Measurements from ENCODE around the gene PEF1. TPM values are rescaled to one million over a fixed set of nuclear protein-coding genes. Genes with fewer than 3 reads are reported as not detected.

PEF1 gene
- polyA plus RNA-seq, 1 donor (not counting 4 experiments of a cell fraction or from before 2014, with no cell fraction given) = 72.2 TPM

DNA sequence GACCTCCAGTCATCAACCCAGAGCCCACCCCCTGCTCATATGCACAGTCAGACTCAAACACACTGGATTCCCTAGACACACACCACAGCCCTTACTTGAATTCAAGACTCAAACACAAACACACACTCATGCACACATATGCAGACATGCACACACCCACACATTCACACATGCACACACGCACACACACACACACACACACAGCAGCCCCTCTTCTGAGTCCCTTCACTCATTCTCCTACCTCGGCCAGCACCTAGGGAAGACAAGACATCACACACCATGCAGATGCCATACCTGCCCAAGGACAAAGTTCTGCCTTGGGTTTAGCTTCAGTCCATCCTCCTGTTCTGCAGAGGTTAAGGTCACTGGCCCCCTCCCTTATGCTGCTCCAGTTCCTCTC, 28.7 kb downstream of the PEF1 start:
- DNase-seq (ENCODE audit: low read depth, low spot score) (no peak), FAIRE-seq (no peak)
- Histone ChIP-seq H2AFZ (ENCODE audit: control insufficient read depth, low read length) (no peak overlapping the region), H3K36me3 (ENCODE audit: control insufficient read depth in 2 of 2, extremely low read depth in 1 of 2, insufficient read depth in 2 of 2, low read length in 2 of 2) (no peaks in the 10 kb centered on the region), H4K20me1 (ENCODE audit: control insufficient read depth, extremely low read depth, insufficient read depth, low read length) (no peaks in the 10 kb centered on the region), H3K9me1 (ENCODE audit: control insufficient read depth, extremely low read depth, insufficient read depth, low read length) (no peaks in the 10 kb centered on the region), H3K27ac (ENCODE audit: control insufficient read depth, insufficient read depth, low read length) (no peak overlapping the region), H3K4me1 (ENCODE audit: control insufficient read depth, extremely low read depth, insufficient read depth, low read length) (no peaks in the 10 kb centered on the region), H3K4me2 (ENCODE audit: control insufficient read depth, extremely low read depth, insufficient read depth, low read depth, low read length) (no peak overlapping the region), H3K9me3 (ENCODE audit: control insufficient read depth, low read depth, low read length) (no peaks in the 10 kb centered on the region), H3K27me3 (ENCODE audit: control insufficient read depth, extremely low read depth, insufficient read depth, low read length) (peaks cover 24% of the 10 kb centered on the region), H3K9ac (ENCODE audit: control insufficient read depth, extremely low read depth, insufficient read depth, low read length) (no peak overlapping the region), H3K79me2 (ENCODE audit: control insufficient read depth, insufficient read depth, low read length) (no peaks in the 10 kb centered on the region), H3K4me3 (ENCODE audit: control insufficient read depth in 2 of 3, extremely low read depth in 1 of 3, insufficient read depth in 2 of 3, low read depth in 1 of 3, low read length in 3 of 3) (no peak overlapping the region)
- dilution Hi-C loops (cut with MboI; ENCODE audit: extremely low pct_ligation_motif_present, low sequenced_read_pairs) = no loop called here
- TF ChIP-seq EZH2 (IDR thresholded peaks at IDR 0.05; ENCODE audit: low read length) = no peak
- TF ChIP-seq, protein P1, sequence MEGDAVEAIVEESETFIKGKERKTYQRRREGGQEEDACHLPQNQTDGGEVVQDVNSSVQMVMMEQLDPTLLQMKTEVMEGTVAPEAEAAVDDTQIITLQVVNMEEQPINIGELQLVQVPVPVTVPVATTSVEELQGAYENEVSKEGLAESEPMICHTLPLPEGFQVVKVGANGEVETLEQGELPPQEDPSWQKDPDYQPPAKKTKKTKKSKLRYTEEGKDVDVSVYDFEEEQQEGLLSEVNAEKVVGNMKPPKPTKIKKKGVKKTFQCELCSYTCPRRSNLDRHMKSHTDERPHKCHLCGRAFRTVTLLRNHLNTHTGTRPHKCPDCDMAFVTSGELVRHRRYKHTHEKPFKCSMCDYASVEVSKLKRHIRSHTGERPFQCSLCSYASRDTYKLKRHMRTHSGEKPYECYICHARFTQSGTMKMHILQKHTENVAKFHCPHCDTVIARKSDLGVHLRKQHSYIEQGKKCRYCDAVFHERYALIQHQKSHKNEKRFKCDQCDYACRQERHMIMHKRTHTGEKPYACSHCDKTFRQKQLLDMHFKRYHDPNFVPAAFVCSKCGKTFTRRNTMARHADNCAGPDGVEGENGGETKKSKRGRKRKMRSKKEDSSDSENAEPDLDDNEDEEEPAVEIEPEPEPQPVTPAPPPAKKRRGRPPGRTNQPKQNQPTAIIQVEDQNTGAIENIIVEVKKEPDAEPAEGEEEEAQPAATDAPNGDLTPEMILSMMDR (optimal IDR thresholded peaks at IDR 0.05 in 1 of 3, IDR thresholded peaks at IDR 0.05 in 1 of 3, conservative IDR thresholded peaks at IDR 0.05 in 1 of 3; ENCODE audit: extremely low read depth in 1 of 3, insufficient read depth in 2 of 3, low read length in 3 of 3) = no peak

DNA sequence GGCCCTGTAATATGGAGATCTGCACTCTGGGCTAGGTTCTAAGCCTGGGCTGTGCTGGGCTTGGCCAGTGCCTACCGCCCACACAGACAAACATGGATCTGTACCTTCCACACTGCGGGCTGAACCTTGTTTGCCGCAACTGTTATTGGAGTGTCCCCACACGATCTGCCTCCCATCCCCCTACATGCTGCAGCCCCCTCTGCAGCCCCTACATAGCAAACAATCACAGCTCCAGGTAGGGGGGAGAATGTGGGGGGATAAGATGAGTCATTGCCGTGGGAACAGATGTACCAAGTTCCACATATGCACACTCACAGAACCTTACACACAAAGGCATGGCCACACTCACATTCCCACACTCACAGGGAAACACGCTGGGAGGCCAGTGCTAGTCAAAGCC, 29.3 kb downstream of the PEF1 start:
- FAIRE-seq (no peak), DNase-seq (ENCODE audit: low read depth, low spot score) (no peak)
- H3K9ac ChIP-seq (ENCODE audit: control insufficient read depth, extremely low read depth, insufficient read depth, low read length) = no peak overlapping the region
- H3K9me1 ChIP-seq (ENCODE audit: control insufficient read depth, extremely low read depth, insufficient read depth, low read length) = no peaks in the 10 kb centered on the region
- no peak for TF ChIP-seq EZH2 (IDR thresholded peaks at IDR 0.05; ENCODE audit: low read length)
- TF ChIP-seq, protein P1 (optimal IDR thresholded peaks at IDR 0.05 in 1 of 3, IDR thresholded peaks at IDR 0.05 in 1 of 3, conservative IDR thresholded peaks at IDR 0.05 in 1 of 3; ENCODE audit: extremely low read depth in 1 of 3, insufficient read depth in 2 of 3, low read length in 3 of 3) = no peak
- H3K4me1 ChIP-seq (ENCODE audit: control insufficient read depth, extremely low read depth, insufficient read depth, low read length) = no peaks in the 10 kb centered on the region
- no peaks in the 10 kb centered on the region for H3K79me2 ChIP-seq (ENCODE audit: control insufficient read depth, insufficient read depth, low read length)
- H3K4me2 ChIP-seq (ENCODE audit: control insufficient read depth, extremely low read depth, insufficient read depth, low read depth, low read length) = no peak overlapping the region
- no peak overlapping the region for H3K4me3 ChIP-seq (ENCODE audit: control insufficient read depth in 2 of 3, extremely low read depth in 1 of 3, insufficient read depth in 2 of 3, low read depth in 1 of 3, low read length in 3 of 3)
- H4K20me1 ChIP-seq (ENCODE audit: control insufficient read depth, extremely low read depth, insufficient read depth, low read length) = no peaks in the 10 kb centered on the region
- peaks cover 24% of the 10 kb centered on the region for H3K27me3 ChIP-seq (ENCODE audit: control insufficient read depth, extremely low read depth, insufficient read depth, low read length)
- no peak overlapping the region for H2AFZ ChIP-seq (ENCODE audit: control insufficient read depth, low read length)
- no peaks in the 10 kb centered on the region for H3K9me3 ChIP-seq (ENCODE audit: control insufficient read depth, low read depth, low read length)
- H3K36me3 ChIP-seq (ENCODE audit: control insufficient read depth in 2 of 2, extremely low read depth in 1 of 2, insufficient read depth in 2 of 2, low read length in 2 of 2) = no peaks in the 10 kb centered on the region
- dilution Hi-C loops (cut with MboI; ENCODE audit: extremely low pct_ligation_motif_present, low sequenced_read_pairs) = no loop called here
- H3K27ac ChIP-seq (ENCODE audit: control insufficient read depth, insufficient read depth, low read length) = no peak overlapping the region

Measured in keratinocyte (primary cell).